K562 (cell line): ENCODE data around the gene OPCML. TPM values are rescaled to one million over a fixed set of nuclear protein-coding genes. Genes with fewer than 3 reads are reported as not detected.

ENCODE experiments used
- ATAC-seq: fragments of 200-7000 bp; cut with Tn5 transposase; 3 replicates; pipeline ENCODE4 v1.9.1; 2020; ENCODE audit warnings: moderate library complexity
- BruUV-seq: library from RNA; stranded (reverse); fragments of 400-500 nt; replicated peaks from 2 replicates; lab custom pipeline; 2021; lab: Mats Ljungman, UMichigan
- CTCF ChIA-PET: fragments of 300-600 bp; formaldehyde crosslinking; extraction: SDS; loops from one replicate; lab custom pipeline; 2021; ENCODE audit warnings: low intra/inter-chr PET ratio; lab: Yijun Ruan, JAX
- POLR2A ChIA-PET: fragments of 300-600, 350-650 bp; sonication (Branson Sonifier 250); formaldehyde crosslinking; extraction: SDS; loops from one replicate; lab custom pipeline; 2021; ENCODE audit warnings: antibody characterized with exemption, inconsistent platforms; lab: Yijun Ruan, JAX
- DNase-seq, 4 experiments: peaks; one replicate each; pipeline versions ENCODE4 v3.0.0 to v3.0.0-alpha.2; 2011 to 2018; ENCODE audit warnings: low spot score in 3 of 4, mixed read lengths in 3 of 4; ENCODE audit errors: extremely low read depth in 1 of 4
- FAIRE-seq: peaks from 2 replicates; lab custom pipeline; 2011; peaks lifted over from hg19 to GRCh38; lab: Jason Lieb, UNC
- H2AFZ ChIP-seq: 2 replicates; pipeline ENCODE4 v1.6.0; 2011; ENCODE audit warnings: low read depth, low read length, control low read depth, inconsistent platforms
- H3K27ac ChIP-seq: fragments of 200-600 bp; 3 replicates; pipeline ENCODE4 v1.8.0; 2011; ENCODE audit warnings: low read depth, mild to moderate bottlenecking, control low read depth, inconsistent platforms, low read length, moderate library complexity, mixed read lengths; ENCODE audit errors: extremely low read depth
- H3K27me3 ChIP-seq, 2 experiments: fragments of 300-600 bp in 1 of 2; 2 replicates in 1 of 2; 3 replicates in 1 of 2; pipeline versions ENCODE4 v1.6.0 to v1.8.0; 2011; ENCODE audit warnings: inconsistent platforms in 2 of 2, low read length in 2 of 2, mild to moderate bottlenecking in 1 of 2, mixed read lengths in 1 of 2, moderate library complexity in 1 of 2; ENCODE audit not compliant: control insufficient read depth in 2 of 2, insufficient read depth in 2 of 2
- H3K36me3 ChIP-seq: fragments of 300-600 bp; 3 replicates; pipeline ENCODE4 v1.8.0; 2011; ENCODE audit warnings: mild to moderate bottlenecking, low read length, inconsistent platforms; ENCODE audit not compliant: control insufficient read depth, insufficient read depth
- H3K4me1 ChIP-seq, 2 experiments: fragments of 200-600 bp in 1 of 2; replicated peaks in 1 of 2; 2 replicates in 1 of 2; 3 replicates in 1 of 2; pipeline versions ENCODE4 v1.5.1 to v1.8.0; 2011; ENCODE audit warnings: inconsistent platforms in 2 of 2, low read length in 2 of 2, mild to moderate bottlenecking in 1 of 2, mixed read lengths in 1 of 2, moderate library complexity in 1 of 2; ENCODE audit not compliant: control insufficient read depth in 2 of 2, insufficient read depth in 2 of 2
- H3K4me2 ChIP-seq: 2 replicates; pipeline ENCODE4 v1.6.1; 2011; ENCODE audit warnings: low read length, control low read depth, inconsistent platforms, mixed read lengths; ENCODE audit not compliant: insufficient read depth
- H3K4me3 ChIP-seq: fragments of 200-600 bp; sonication (generic), shearing (Covaris generic); 2 replicates; pipeline ENCODE4 v1.5.1; 2016; ENCODE audit warnings: control low read depth, inconsistent platforms
- H3K79me2 ChIP-seq: fragments of 200-600 bp; 3 replicates; pipeline ENCODE4 v1.8.0; 2011; ENCODE audit warnings: low read length, inconsistent platforms; ENCODE audit not compliant: control insufficient read depth, insufficient read depth
- H3K9ac ChIP-seq, 2 experiments: 2 replicates each; pipeline versions ENCODE4 v1.6.0 to v1.6.1; 2011; ENCODE audit warnings: low read depth in 2 of 2, low read length in 2 of 2, control low read depth in 1 of 2, inconsistent platforms in 1 of 2, mild to moderate bottlenecking in 1 of 2, mixed read lengths in 1 of 2; ENCODE audit not compliant: insufficient read depth in 1 of 2
- H3K9me1 ChIP-seq: one replicate; pipeline ENCODE4 v1.6.0; 2011; ENCODE audit warnings: inconsistent platforms, mild to moderate bottlenecking, low read length, moderate library complexity; ENCODE audit not compliant: control insufficient read depth, insufficient read depth
- H3K9me3 ChIP-seq: replicated peaks from 2 replicates; pipeline ENCODE4 v1.5.1; 2011; ENCODE audit warnings: low read depth, low read length, inconsistent platforms; ENCODE audit not compliant: control insufficient read depth, insufficient read depth
- H4K20me1 ChIP-seq: replicated peaks from 2 replicates; pipeline ENCODE4 v1.6.1; 2011; ENCODE audit warnings: low read length, inconsistent platforms, mixed read lengths; ENCODE audit not compliant: control insufficient read depth, insufficient read depth
- CEBPG ChIP-seq, 3 experiments: fragments of 200-800 bp in 1 of 3; sonication (Bioruptor generic) in 1 of 3; sonication (generic) in 1 of 3; formaldehyde crosslinking in 1 of 3; IDR thresholded peaks in 2 of 3; conservative IDR thresholded peaks in 1 of 3; 2 replicates each; pipeline versions ENCODE4 v1.6.1 to v1.8.0; 2016 to 2022; ENCODE audit warnings: missing compliant biosample characterization in 2 of 3, missing genetic modification characterization in 2 of 3, mild to moderate bottlenecking in 1 of 3, missing genetic modification reagents in 1 of 3
- GTF2B ChIP-seq: IDR thresholded peaks from 2 replicates; pipeline ENCODE4 v1.6.1; 2011; ENCODE audit not compliant: insufficient read length; ENCODE audit errors: extremely low read depth
- NR2C2 ChIP-seq, 2 experiments: fragments of 200-800 bp in 1 of 2; sonication (Bioruptor generic) in 1 of 2; sonication (generic) in 1 of 2; formaldehyde crosslinking in 1 of 2; IDR thresholded peaks; 2 replicates each; pipeline versions ENCODE4 v1.6.1 to v1.8.0; 2016 to 2022; ENCODE audit warnings: mild to moderate bottlenecking in 1 of 2, missing compliant biosample characterization in 1 of 2, missing genetic modification characterization in 1 of 2, missing genetic modification reagents in 1 of 2
- PHF20 ChIP-seq: fragments of 450-650 bp; IDR thresholded peaks from 2 replicates; pipeline ENCODE4 v1.6.1; 2018; ENCODE audit not compliant: partially characterized antibody
- RFX5 ChIP-seq: IDR thresholded peaks from 2 replicates; pipeline ENCODE4 v1.6.1; 2011; ENCODE audit warnings: low read depth, mild to moderate bottlenecking, improper control_type of control experiment, low read length
- TCF7L2 ChIP-seq: fragments of 150-350 bp; IDR thresholded peaks from 2 replicates; pipeline ENCODE4 v1.6.1; 2016; ENCODE audit warnings: low read depth, mild to moderate bottlenecking, low read length, moderate library complexity
- TEAD1 ChIP-seq, 2 experiments: fragments of 450-650 bp in 1 of 2; sonication (generic) in 1 of 2; formaldehyde crosslinking; IDR thresholded peaks; 2 replicates each; pipeline versions ENCODE4 v1.4.0 to v1.8.0; 2020 to 2022; ENCODE audit warnings: mild to moderate bottlenecking in 2 of 2, missing genetic modification reagents in 1 of 2
- TFAM ChIP-seq: fragments of 250-450 bp; sonication (Bioruptor Pico); conservative IDR thresholded peaks from 2 replicates; pipeline ENCODE4 v1.5.0; 2021; ENCODE audit warnings: mild to moderate bottlenecking, moderate library complexity
- THRAP3 ChIP-seq: fragments of 450-650 bp; IDR thresholded peaks from 2 replicates; pipeline ENCODE4 v1.6.1; 2016; ENCODE audit warnings: mild to moderate bottlenecking, inconsistent platforms, borderline replicate concordance
- ZBTB7A ChIP-seq: IDR thresholded peaks from 2 replicates; pipeline ENCODE4 v1.6.1; 2011; ENCODE audit warnings: low read depth, mild to moderate bottlenecking, low read length, moderate library complexity, borderline replicate concordance; ENCODE audit not compliant: control insufficient read depth
- ZNF551 ChIP-seq: fragments of 250-450 bp; sonication (Bioruptor Pico); IDR thresholded peaks from 2 replicates; pipeline ENCODE4 v1.5.0; 2021; ENCODE audit warnings: mild to moderate bottlenecking, moderate library complexity
- ZNF707 ChIP-seq: fragments of 250-450 bp; sonication (Bioruptor Pico); conservative IDR thresholded peaks from 2 replicates; pipeline ENCODE4 v1.8.0; 2022; ENCODE audit warnings: inconsistent platforms, mild to moderate bottlenecking, moderate library complexity
- WGBS: fragments of 100-300 bp; shearing (Covaris generic); methylation state at CpG from one replicate; pipeline ENCODE4 v1.1.6; 2016; ENCODE audit warnings: low coverage, mixed read lengths; ENCODE audit not compliant: insufficient coverage; ENCODE audit errors: missing lambda C conversion rate; 5-methylcytosine and 5-hydroxymethylcytosine counted together
- in situ Hi-C: fragments of 300-500 bp; cut with MboI; formaldehyde crosslinking; loops from 4 replicates; pipeline ENCODE4 v1.15.0; 2018; ENCODE audit warnings: inconsistent platforms, mixed read lengths
- intact Hi-C: fragments of 100-400 bp; cut with micrococcal nuclease; formaldehyde crosslinking; loops from 2 replicates; pipeline ENCODE4 v1.14.2; 2022
- polyA plus RNA-seq, 8 experiments: library from polyadenylated mRNA; depleted of rRNA in 4 of 8; stranded (reverse) in 5 of 8; unstranded in 3 of 8; fragments of >200 nt; fragmentation: Nextera tagmentation in 2 of 8; fragmentation: Illumina TruSeq in 1 of 8; extraction: Ambion mirVana in 2 of 8; extraction: Trizol in 1 of 8; gene quantifications; 2 replicates each; pipeline versions ENCODE4 v1.2.1 to v1.2.3, GENCODE V29; 2011 to 2014; ENCODE audit warnings: inconsistent platforms in 1 of 8, missing spikeins in 1 of 8
- total RNA-seq, 7 experiments: library from RNA; depleted of rRNA in 6 of 7; stranded (reverse); fragments of >200 nt in 6 of 7; fragmentation: Illumina TruSeq in 2 of 7; extraction: Trizol in 2 of 7; gene quantifications; 2 replicates each; pipeline versions ENCODE4 v1.2.1 to v1.2.3, GENCODE V29; 2011 to 2021; ENCODE audit warnings: low replicate concordance in 1 of 7

Gene OPCML
- total and polyA plus RNA-seq, 9 of the 15 experiments (the other 6 are each of a cell fraction or from before 2014, with no cell fraction given) = not detected

GRCh38 chr11:133123796-133124195 is 408.5 kb downstream of the OPCML start:
- FAIRE-seq = no peak
- Histone ChIP-seq H3K9me3 (no peaks in the 10 kb centered on the region), H3K4me2 (no peak overlapping the region), H3K36me3 (no peaks in the 10 kb centered on the region), H3K4me3 (no peak overlapping the region), H3K27me3 (no peaks in the 10 kb centered on the region), H3K9me1 (no peaks in the 10 kb centered on the region), H2AFZ (no peak overlapping the region), H3K4me1 (no peaks in the 10 kb centered on the region), H3K9ac (no peak overlapping the region), H3K27ac (no peak overlapping the region), H3K79me2 (no peaks in the 10 kb centered on the region), H4K20me1 (no peaks in the 10 kb centered on the region)
- in situ Hi-C loops = no loop called here
- DNase-seq = no peak
- TF ChIP-seq ZBTB7A = no peak
- no peak for TF ChIP-seq RFX5
- no peak for TF ChIP-seq NR2C2 (CRISPR knock-in tag; IDR thresholded peaks at IDR 0.05)
- no peak for TF ChIP-seq NR2C2 (tag; IDR thresholded peaks at IDR 0.05)
- TF ChIP-seq TFAM = no peak
- no peak for TF ChIP-seq PHF20
- TF ChIP-seq ZNF707 = no peak
- no peak for TF ChIP-seq CEBPG (CRISPR knock-in tag; IDR thresholded peaks at IDR 0.05)
- TF ChIP-seq CEBPG (tag; conservative IDR thresholded peaks at IDR 0.05 in 1 of 2, IDR thresholded peaks at IDR 0.05 in 1 of 2) = no peak
- TF ChIP-seq TCF7L2 = no peak
- TF ChIP-seq ZNF551 (CRISPR knock-in tag) = no peak
- no peak for TF ChIP-seq GTF2B
- no peak for TF ChIP-seq THRAP3
- no peak for TF ChIP-seq TEAD1 (CRISPR knock-in tag; IDR thresholded peaks at IDR 0.05)
- 0% methylated on average over 3 of the region's 4 CpGs for WGBS
- intact Hi-C loops = no loop called here
- ATAC-seq = no peak
- ChIA-PET POLR2A (interaction anchor here (0.6 kb wide), 1 partner anchor 12 kb away, joined by 5 read pairs; no protein-coding TSS in a partner anchor), CTCF (no interaction called here)
- BruUV-seq = no TSS peak
